Chondrocyte (in vitro differentiated cells): ENCODE data around the gene PRKAA2. TPM values are rescaled to one million over a fixed set of nuclear protein-coding genes. Genes with fewer than 3 reads are reported as not detected.

Experiments
- DNase-seq: peaks from one replicate; pipeline ENCODE4 v3.0.0; 2021; ENCODE audit warnings: mixed read lengths, low spot score
- H3K27ac Mint-ChIP-seq: one replicate; pipeline ENCODE4 v1.8.0; 2021; ENCODE audit warnings: mild to moderate bottlenecking, moderate library complexity, mixed read lengths; ENCODE audit not compliant: unreplicated experiment
- H3K27me3 Mint-ChIP-seq: 2 replicates; pipeline ENCODE4 v1.8.0; 2021; ENCODE audit warnings: low read depth, mixed read lengths
- H3K36me3 Mint-ChIP-seq: 2 replicates; pipeline ENCODE4 v1.8.0; 2021; ENCODE audit warnings: low read depth, mixed read lengths
- H3K4me1 Mint-ChIP-seq: 2 replicates; pipeline ENCODE4 v1.8.0; 2021; ENCODE audit warnings: low read depth, mild to moderate bottlenecking, mixed read lengths
- H3K4me3 Mint-ChIP-seq: one replicate; pipeline ENCODE4 v1.8.0; 2021; ENCODE audit warnings: mild to moderate bottlenecking, moderate library complexity, mixed read lengths; ENCODE audit not compliant: unreplicated experiment
- H3K9me3 Mint-ChIP-seq: 2 replicates; pipeline ENCODE4 v1.8.0; 2021; ENCODE audit warnings: low read depth, mixed read lengths
- CTCF ChIP-seq: fragments of 200-600 bp; sonication (generic); IDR thresholded peaks from 2 replicates; pipeline ENCODE4 v1.5.0; 2021; ENCODE audit warnings: antibody characterized with exemption, mild to moderate bottlenecking, moderate library complexity
- total RNA-seq: library from RNA; stranded (reverse); gene quantifications from 3 replicates; pipeline ENCODE4 v1.2.1, GENCODE V29; 2021

The PRKAA2 gene
- total RNA-seq, 1 donor from 2014 or later: 3.4 TPM

GRCh38 chr1:56626546-56626945 lies 18.6 kb upstream of the PRKAA2 start:
- Mint-ChIP-seq H3K36me3 (no peaks in the 10 kb centered on the region), H3K27me3 (no peaks in the 10 kb centered on the region), H3K4me3 (no peak overlapping the region), H3K4me1 (peaks cover 17% of the 10 kb centered on the region), H3K9me3 (no peaks in the 10 kb centered on the region), H3K27ac (no peak overlapping the region)
- TF ChIP-seq CTCF: no peak
- no peak for DNase-seq

GRCh38 chr1:56627019-56627635 lies 18.0 kb upstream of the PRKAA2 start:
- Mint-ChIP-seq H3K36me3 (no peaks in the 10 kb centered on the region), H3K27ac (peak overlapping the region; percentile 12)

GRCh38 chr1:56627636-56628039 lies 17.5 kb upstream of the PRKAA2 start:
- Mint-ChIP-seq H3K27me3 (no peaks in the 10 kb centered on the region), H3K27ac (no peak overlapping the region), H3K4me3 (no peak overlapping the region), H3K36me3 (no peaks in the 10 kb centered on the region), H3K4me1 (peaks cover 17% of the 10 kb centered on the region), H3K9me3 (no peaks in the 10 kb centered on the region)
- DNase-seq: no peak
- TF ChIP-seq CTCF: no peak

More at GRCh38 chr1:56627019-56627635, 18.0 kb upstream of the PRKAA2 start:
- no peak for TF ChIP-seq CTCF
- peaks cover 17% of the 10 kb centered on the region for H3K4me1 Mint-ChIP-seq
- no peak for DNase-seq
- H3K27me3 Mint-ChIP-seq: no peaks in the 10 kb centered on the region
- H3K9me3 Mint-ChIP-seq: no peaks in the 10 kb centered on the region
- no peak overlapping the region for H3K4me3 Mint-ChIP-seq

- TF ChIP-seq CTCF: no peak
- no peaks in the 10 kb centered on the region for H3K9me3 Mint-ChIP-seq
These were observed 14.3 kb upstream of the PRKAA2 start for GRCh38 chr1:56630786-56631185.

GRCh38 chr1:56631901-56632300 lies 13.2 kb upstream of the PRKAA2 start:
- Mint-ChIP-seq H3K27ac (no peak overlapping the region), H3K4me3 (no peak overlapping the region), H3K4me1 (peaks cover 10% of the 10 kb centered on the region), H3K36me3 (no peaks in the 10 kb centered on the region), H3K27me3 (no peaks in the 10 kb centered on the region), H3K9me3 (no peaks in the 10 kb centered on the region)
- DNase-seq: no peak
- TF ChIP-seq CTCF: no peak

More at GRCh38 chr1:56630786-56631185, 14.3 kb upstream of the PRKAA2 start:
- no peak overlapping the region for H3K4me3 Mint-ChIP-seq
- no peaks in the 10 kb centered on the region for H3K27me3 Mint-ChIP-seq
- no peak overlapping the region for H3K27ac Mint-ChIP-seq
- H3K4me1 Mint-ChIP-seq: peaks cover 17% of the 10 kb centered on the region
- no peak for DNase-seq
- H3K36me3 Mint-ChIP-seq: no peaks in the 10 kb centered on the region
